Esophagus muscularis mucosa (tissue), 4 donors: ENCODE measurements around the gene FZD1. TPM values are rescaled to one million over a fixed set of nuclear protein-coding genes. Genes with fewer than 3 reads are reported as not detected.

Experiments used
- DNase-seq: peaks from one replicate; pipeline ENCODE4 v3.0.0-alpha.2; 2017; ENCODE audit errors: extremely low spot score
- H3K27ac ChIP-seq, 4 donors: fragments of 200-600 bp; sonication (generic); replicated peaks in 1 of 4; 1 replicate in 3 of 4; 2 replicates in 1 of 4; pipeline ENCODE4 v1.5.1; 2016 to 2019; ENCODE audit warnings: mild to moderate bottlenecking in 1 of 4
- H3K27me3 ChIP-seq, 4 donors: fragments of 200-600 bp; sonication (generic); one replicate each; pipeline versions ENCODE4 v1.5.1 to v1.6.0; 2016 to 2019
- H3K36me3 ChIP-seq, 4 donors: fragments of 200-600 bp; sonication (generic); one replicate each; pipeline ENCODE4 v1.5.1; 2016 to 2019
- H3K4me1 ChIP-seq, 4 donors: fragments of 200-600 bp; sonication (generic); one replicate each; pipeline ENCODE4 v1.5.1; 2016 to 2019
- H3K4me3 ChIP-seq, 4 donors: fragments of 200-600 bp; sonication (generic); 1 replicate in 2 of 4; 2 replicates in 2 of 4; pipeline ENCODE4 v1.5.1; 2016 to 2019; ENCODE audit warnings: mild to moderate bottlenecking in 4 of 4, moderate library complexity in 1 of 4
- H3K9me3 ChIP-seq, 4 donors: fragments of 200-600 bp; sonication (generic); 1 replicate in 3 of 4; 2 replicates in 1 of 4; pipeline ENCODE4 v1.5.1; 2016 to 2019
- EP300 ChIP-seq: sonication (generic); formaldehyde crosslinking; IDR thresholded peaks from one replicate; pipeline ENCODE4 v1.6.1; 2017; ENCODE audit warnings: antibody characterized with exemption
- POLR2A ChIP-seq: fragments of 450-650 bp; IDR thresholded peaks from one replicate; pipeline ENCODE4 v1.6.1; 2017; ENCODE audit warnings: antibody characterized with exemption, moderate library complexity, mild to moderate bottlenecking, low read depth
- POLR2AphosphoS5 ChIP-seq, 2 donors: sonication (generic); formaldehyde crosslinking; IDR thresholded peaks; one replicate each; pipeline ENCODE4 v1.6.1; 2017; ENCODE audit warnings: antibody characterized with exemption in 2 of 2
- WGBS: methylation state at CpG from one replicate; pipeline ENCODE4 v1.1.5; 2018; 5-methylcytosine and 5-hydroxymethylcytosine counted together
- intact Hi-C: fragments of 100-400 bp; cut with DNase I; formaldehyde crosslinking; loops from one replicate; pipeline ENCODE4 v1.15.1; 2023
- total RNA-seq, 4 donors: library from RNA; depleted of rRNA; stranded (reverse); fragments of >200 nt; gene quantifications; one replicate each; pipeline versions ENCODE4 v1.1.0 to v1.2.1, GENCODE V29; 2016
- TF ChIP-seq, protein P1 (sequence below), 3 experiments: fragments of 200-600 bp in 2 of 3; fragments of 450-650 bp in 1 of 3; sonication (generic) in 2 of 3; IDR thresholded peaks; one replicate each; pipeline ENCODE4 v1.5.1; 2017 to 2019; ENCODE audit warnings: antibody characterized with exemption in 3 of 3, mild to moderate bottlenecking in 2 of 3, moderate library complexity in 1 of 3

FZD1 gene
- total RNA-seq, 4 donors from 2014 or later: 12.0 to 22.2 (median 17.4) TPM

DNA sequence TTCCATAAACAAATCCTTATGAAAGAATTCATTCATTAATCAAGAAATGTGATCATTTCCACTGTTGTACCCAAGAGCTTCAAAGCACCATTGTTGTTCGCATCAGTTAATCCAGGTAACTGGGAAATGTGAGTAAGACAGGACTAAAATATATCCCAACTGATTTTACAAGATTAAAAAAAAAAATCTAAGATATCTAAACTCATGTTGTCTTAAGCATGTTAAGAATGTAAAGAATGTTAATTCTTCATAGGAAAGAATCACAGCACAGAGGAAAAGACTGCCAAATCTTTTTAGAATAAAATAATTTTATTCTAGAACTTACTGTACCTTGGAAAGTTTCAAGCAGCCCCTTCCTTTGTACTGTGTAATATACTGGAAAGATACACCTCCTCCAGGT lies 16.4 kb downstream of the FZD1 start:
- H3K4me3 ChIP-seq: no peak overlapping the region
- H3K27ac ChIP-seq: no peak overlapping the region
- intact Hi-C loops: no loop called here
- H3K4me1 ChIP-seq: peaks cover 0 to 5% (median 0%) of the 10 kb centered on the region in 4 donors
- no peaks in the 10 kb centered on the region for H3K27me3 ChIP-seq
- WGBS: 80% methylated on average over 1 of the region's 1 CpG
- no peaks in the 10 kb centered on the region for H3K36me3 ChIP-seq
- no peaks in the 10 kb centered on the region for H3K9me3 ChIP-seq
- TF ChIP-seq POLR2A (no peak), EP300 (no peak), POLR2AphosphoS5 (IDR thresholded peaks at IDR 0.05) (no peak)
- TF ChIP-seq, protein P1, sequence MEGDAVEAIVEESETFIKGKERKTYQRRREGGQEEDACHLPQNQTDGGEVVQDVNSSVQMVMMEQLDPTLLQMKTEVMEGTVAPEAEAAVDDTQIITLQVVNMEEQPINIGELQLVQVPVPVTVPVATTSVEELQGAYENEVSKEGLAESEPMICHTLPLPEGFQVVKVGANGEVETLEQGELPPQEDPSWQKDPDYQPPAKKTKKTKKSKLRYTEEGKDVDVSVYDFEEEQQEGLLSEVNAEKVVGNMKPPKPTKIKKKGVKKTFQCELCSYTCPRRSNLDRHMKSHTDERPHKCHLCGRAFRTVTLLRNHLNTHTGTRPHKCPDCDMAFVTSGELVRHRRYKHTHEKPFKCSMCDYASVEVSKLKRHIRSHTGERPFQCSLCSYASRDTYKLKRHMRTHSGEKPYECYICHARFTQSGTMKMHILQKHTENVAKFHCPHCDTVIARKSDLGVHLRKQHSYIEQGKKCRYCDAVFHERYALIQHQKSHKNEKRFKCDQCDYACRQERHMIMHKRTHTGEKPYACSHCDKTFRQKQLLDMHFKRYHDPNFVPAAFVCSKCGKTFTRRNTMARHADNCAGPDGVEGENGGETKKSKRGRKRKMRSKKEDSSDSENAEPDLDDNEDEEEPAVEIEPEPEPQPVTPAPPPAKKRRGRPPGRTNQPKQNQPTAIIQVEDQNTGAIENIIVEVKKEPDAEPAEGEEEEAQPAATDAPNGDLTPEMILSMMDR (IDR thresholded peaks at IDR 0.05): no peak
- no peak for DNase-seq

DNA sequence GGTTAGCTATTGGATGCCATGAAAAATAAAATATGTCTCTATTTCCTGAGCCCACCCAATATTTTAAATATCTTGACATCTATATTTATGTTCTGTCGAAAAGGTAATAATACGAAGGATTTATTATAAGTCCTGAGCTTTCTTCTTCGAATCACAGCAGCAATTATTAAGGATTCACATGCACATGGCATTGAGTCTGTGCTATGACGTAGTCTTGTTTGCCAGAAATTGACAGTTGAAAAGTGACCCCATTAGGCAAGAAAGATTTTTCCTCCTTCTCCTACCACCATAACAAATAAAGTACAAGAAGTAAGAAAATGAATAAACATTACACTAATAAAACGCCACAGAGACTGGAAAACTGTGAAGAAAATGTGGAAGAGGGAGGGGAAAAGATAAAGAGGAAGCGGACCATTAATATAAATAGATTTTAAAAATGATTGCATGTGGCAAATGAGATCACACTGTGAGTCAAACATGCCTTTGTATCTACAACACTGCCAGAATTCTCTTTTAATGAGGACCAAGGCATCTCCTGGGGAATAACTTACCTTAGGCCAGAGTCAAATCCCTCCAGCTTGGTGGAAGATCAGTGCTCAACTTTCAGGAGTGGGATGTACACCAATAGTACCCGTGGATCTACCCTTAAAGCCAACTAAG lies 21.6 kb downstream of the FZD1 start:
- 66% methylated on average over 7 of the region's 7 CpGs for WGBS
- no peak for DNase-seq
- Histone ChIP-seq H3K4me1 (peaks cover 0 to 6% (median 2%) of the 10 kb centered on the region in 4 donors), H3K27me3 (no peaks in the 10 kb centered on the region), H3K27ac (no peak overlapping the region), H3K4me3 (no peak overlapping the region), H3K9me3 (no peaks in the 10 kb centered on the region), H3K36me3 (no peaks in the 10 kb centered on the region)
- intact Hi-C loops: no loop called here
- no peak for TF ChIP-seq POLR2AphosphoS5 (IDR thresholded peaks at IDR 0.05)
- no peak for TF ChIP-seq EP300
- TF ChIP-seq, protein P1 (IDR thresholded peaks at IDR 0.05): no peak
- TF ChIP-seq POLR2A: no peak

DNA sequence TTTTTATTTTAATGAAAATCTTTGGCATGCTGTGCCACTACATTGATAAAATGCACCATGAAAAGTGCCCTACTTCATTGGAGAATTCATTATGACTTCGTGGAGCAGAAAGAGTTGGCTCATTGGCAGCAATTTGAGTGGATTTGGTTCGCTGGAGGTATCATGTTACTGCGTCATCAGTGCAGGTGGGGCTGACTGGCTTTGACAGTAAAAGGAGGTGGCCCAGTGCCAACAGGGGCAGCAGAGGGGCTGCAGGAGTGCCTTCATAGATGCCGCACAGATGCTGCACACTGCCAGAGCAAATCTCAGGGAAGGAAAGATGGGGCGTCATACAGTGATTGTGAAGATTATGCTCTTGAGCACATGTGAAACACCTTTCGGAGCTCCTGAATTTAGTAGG lies 22.2 kb downstream of the FZD1 start:
- Histone ChIP-seq H3K27me3 (no peaks in the 10 kb centered on the region), H3K4me3 (no peak overlapping the region), H3K9me3 (no peaks in the 10 kb centered on the region), H3K36me3 (no peaks in the 10 kb centered on the region), H3K27ac (no peak overlapping the region), H3K4me1 (peaks cover 0 to 6% (median 2%) of the 10 kb centered on the region in 4 donors)
- intact Hi-C loops: no loop called here
- 92% methylated on average over 6 of the region's 6 CpGs for WGBS
- TF ChIP-seq POLR2A (no peak), EP300 (no peak), POLR2AphosphoS5 (IDR thresholded peaks at IDR 0.05) (no peak)
- TF ChIP-seq, protein P1 (IDR thresholded peaks at IDR 0.05): no peak
- DNase-seq: no peak

DNA sequence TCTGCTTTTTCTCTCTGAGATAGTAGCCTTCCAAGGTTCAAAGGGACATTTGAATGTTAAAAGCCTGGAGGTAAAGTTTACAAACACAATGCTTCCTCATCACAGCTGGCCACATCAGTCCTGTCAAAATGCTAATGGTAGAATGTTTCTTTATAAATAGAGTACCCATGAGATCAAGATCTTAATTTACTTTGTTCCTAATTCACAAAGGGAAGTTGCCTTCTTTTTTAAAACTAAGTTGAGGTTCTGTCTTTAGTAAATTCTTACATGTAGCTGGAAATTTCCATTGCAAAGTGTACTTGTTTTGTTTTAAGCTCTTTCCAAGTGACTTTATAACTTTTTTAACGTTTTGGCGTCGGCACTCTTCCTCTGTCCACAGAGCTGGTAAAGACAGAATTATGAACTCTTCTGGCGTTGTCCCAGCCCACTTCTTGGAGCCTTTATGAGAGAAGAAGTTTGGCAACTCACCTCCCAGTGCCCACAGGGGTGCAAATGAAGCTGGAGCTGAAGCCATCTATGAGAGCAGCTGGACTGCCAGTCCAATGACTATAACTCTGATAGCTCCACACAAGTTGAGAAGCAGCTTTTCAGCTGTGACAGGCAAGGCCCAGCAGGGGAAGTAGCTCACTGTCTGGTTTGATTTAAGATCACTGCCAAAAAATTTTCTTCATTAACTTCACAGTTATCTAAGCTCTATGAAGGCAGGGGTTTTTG lies 23.3 kb downstream of the FZD1 start:
- Histone ChIP-seq H3K4me3 (no peak overlapping the region), H3K4me1 (peaks cover 0 to 6% (median 2%) of the 10 kb centered on the region in 4 donors), H3K36me3 (no peaks in the 10 kb centered on the region), H3K27ac (no peak overlapping the region), H3K27me3 (no peaks in the 10 kb centered on the region), H3K9me3 (no peaks in the 10 kb centered on the region)
- intact Hi-C loops: no loop called here
- DNase-seq: no peak
- TF ChIP-seq EP300 (no peak), POLR2AphosphoS5 (IDR thresholded peaks at IDR 0.05) (no peak)
- WGBS: 49% methylated on average over 4 of the region's 4 CpGs

GRCh38 chr7:91288208-91288824 lies 24.1 kb downstream of the FZD1 start:
- Histone ChIP-seq H3K4me3 (no peak overlapping the region), H3K36me3 (no peaks in the 10 kb centered on the region), H3K4me1 (peaks cover 0 to 6% (median 2%) of the 10 kb centered on the region in 4 donors), H3K27ac (no peak overlapping the region), H3K9me3 (no peaks in the 10 kb centered on the region), H3K27me3 (no peaks in the 10 kb centered on the region)
- intact Hi-C loops: no loop called here
- 80% methylated on average over 3 of the region's 3 CpGs for WGBS
- DNase-seq: no peak
- TF ChIP-seq, protein P1 (IDR thresholded peaks at IDR 0.05): peak in 2 of 3 experiments; percentile 19 to 31
- no peak for TF ChIP-seq POLR2AphosphoS5 (IDR thresholded peaks at IDR 0.05)
